Measurements from ENCODE around the gene ACAN.
A peak's percentile ranks its signal among the peaks of the same experiment; 100 is the strongest.

The ACAN gene

GRCh38 chr15:88844749-88845386 is 41.6 kb downstream of the ACAN start:
- DNase-seq, result no peak

GRCh38 chr15:88845616-88846015 is 42.4 kb downstream of the ACAN start:
- DNase-seq, result no peak

- DNase-seq, result no peak
Measured at GRCh38 chr15:88847144-88847543, 43.9 kb downstream of the ACAN start.

GRCh38 chr15:88848203-88848602 is 45.0 kb downstream of the ACAN start:
- DNase-seq, result no peak

GRCh38 chr15:88849376-88850072 is 46.3 kb downstream of the ACAN start:
- DNase-seq, result no peak

- DNase-seq, result no peak
Measured at GRCh38 chr15:88852476-88852875, 49.2 kb downstream of the ACAN start.

GRCh38 chr15:88858934-88859333 is 55.7 kb downstream of the ACAN start:
- DNase-seq, result no peak

GRCh38 chr15:88859550-88859949 is 56.3 kb downstream of the ACAN start:
- no peak for DNase-seq

GRCh38 chr15:88860212-88860611 is 57.0 kb downstream of the ACAN start:
- DNase-seq, result no peak

- DNase-seq, result no peak
Measured at GRCh38 chr15:88863412-88863811, 60.2 kb downstream of the ACAN start.

- DNase-seq, result no peak
Measured at GRCh38 chr15:88864861-88865497, 61.7 kb downstream of the ACAN start.

- no peak for DNase-seq
Measured at GRCh38 chr15:88865498-88866099, 62.4 kb downstream of the ACAN start.

- no peak for DNase-seq
Measured at GRCh38 chr15:88866295-88866881, 63.2 kb downstream of the ACAN start.

- DNase-seq, result no peak
Measured at GRCh38 chr15:88871313-88871712, 68.1 kb downstream of the ACAN start.

GRCh38 chr15:88872106-88872505 is 68.9 kb downstream of the ACAN start:
- no peak for DNase-seq

GRCh38 chr15:88872706-88873105 is 69.5 kb downstream of the ACAN start:
- DNase-seq, result no peak

GRCh38 chr15:88873786-88874185 is 70.5 kb downstream of the ACAN start:
- DNase-seq, result no peak

- DNase-seq, result no peak
Measured at GRCh38 chr15:88874275-88874674, 71.0 kb downstream of the ACAN start.

- no peak for DNase-seq
Measured at GRCh38 chr15:88874684-88875083, 71.4 kb downstream of the ACAN start.

- DNase-seq, result no peak
Measured at GRCh38 chr15:88876573-88876972, 73.3 kb downstream of the ACAN start.

GRCh38 chr15:88877415-88877814 is 74.2 kb downstream of the ACAN start:
- DNase-seq, result no peak

- no peak for DNase-seq
Measured at GRCh38 chr15:88877906-88878305, 74.7 kb downstream of the ACAN start.

GRCh38 chr15:88878720-88879184 is 75.5 kb downstream of the ACAN start:
- DNase-seq, result peak; percentile 16

All from CD4-positive, alpha-beta T cell treated with Interferon gamma for 1 hour (primary cell).